Measurements from ENCODE around the gene CHADL. TPM values are rescaled to one million over a fixed set of nuclear protein-coding genes. Genes with fewer than 3 reads are reported as not detected.

The CHADL gene
- polyA plus RNA-seq, 3 donors = 1.8 to 3.4 (median 2.9) TPM

DNA sequence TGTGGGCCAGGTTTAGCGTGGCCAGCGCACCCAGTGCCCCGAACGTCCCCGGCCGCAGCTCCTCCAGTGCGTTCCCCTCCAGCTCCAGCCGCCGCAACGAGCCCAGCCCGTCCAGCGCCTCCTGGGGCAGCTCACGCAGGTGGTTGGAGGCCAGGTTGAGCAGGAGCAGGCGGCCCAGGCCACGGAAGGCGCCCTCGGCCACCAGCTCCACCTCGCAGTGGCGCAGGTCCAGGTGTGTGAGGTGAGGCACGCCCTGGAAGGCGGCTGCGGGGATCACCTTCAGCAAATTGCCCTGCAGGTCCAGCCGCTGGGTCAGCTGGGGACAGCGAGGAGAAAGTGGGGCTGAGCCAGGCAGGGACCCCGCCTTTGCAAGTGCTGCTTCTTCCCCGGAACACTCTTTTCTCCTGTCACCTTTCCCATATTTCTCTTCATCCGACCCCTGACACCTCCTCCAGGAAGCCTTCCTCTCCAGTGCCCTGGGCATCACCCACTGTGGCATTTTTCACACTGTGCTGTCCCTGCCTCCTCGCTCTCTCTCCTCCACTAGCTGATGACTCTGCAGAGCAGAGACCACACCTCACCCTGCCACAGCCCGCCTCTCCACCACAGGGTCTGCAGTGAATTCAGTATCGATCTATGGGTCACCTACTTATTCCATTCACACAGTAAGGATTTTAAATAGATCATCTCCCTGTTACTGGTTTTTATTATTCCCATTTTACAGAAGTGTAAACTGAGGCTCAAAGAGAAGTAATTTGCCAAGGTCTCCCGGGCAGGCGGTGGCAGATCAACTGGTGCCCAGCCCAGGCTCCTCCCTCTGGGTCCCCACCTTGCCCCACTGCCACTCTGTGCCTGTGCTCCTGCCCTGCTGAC, 1.9 kb downstream of the CHADL start:
- WGBS, 3 donors = 90 to 96% (median 93%) methylated on average over 27 to 32 of the region's 32 CpGs
- H3K27ac ChIP-seq (ENCODE audit: low read depth, low read length) = no peak overlapping the region

DNA sequence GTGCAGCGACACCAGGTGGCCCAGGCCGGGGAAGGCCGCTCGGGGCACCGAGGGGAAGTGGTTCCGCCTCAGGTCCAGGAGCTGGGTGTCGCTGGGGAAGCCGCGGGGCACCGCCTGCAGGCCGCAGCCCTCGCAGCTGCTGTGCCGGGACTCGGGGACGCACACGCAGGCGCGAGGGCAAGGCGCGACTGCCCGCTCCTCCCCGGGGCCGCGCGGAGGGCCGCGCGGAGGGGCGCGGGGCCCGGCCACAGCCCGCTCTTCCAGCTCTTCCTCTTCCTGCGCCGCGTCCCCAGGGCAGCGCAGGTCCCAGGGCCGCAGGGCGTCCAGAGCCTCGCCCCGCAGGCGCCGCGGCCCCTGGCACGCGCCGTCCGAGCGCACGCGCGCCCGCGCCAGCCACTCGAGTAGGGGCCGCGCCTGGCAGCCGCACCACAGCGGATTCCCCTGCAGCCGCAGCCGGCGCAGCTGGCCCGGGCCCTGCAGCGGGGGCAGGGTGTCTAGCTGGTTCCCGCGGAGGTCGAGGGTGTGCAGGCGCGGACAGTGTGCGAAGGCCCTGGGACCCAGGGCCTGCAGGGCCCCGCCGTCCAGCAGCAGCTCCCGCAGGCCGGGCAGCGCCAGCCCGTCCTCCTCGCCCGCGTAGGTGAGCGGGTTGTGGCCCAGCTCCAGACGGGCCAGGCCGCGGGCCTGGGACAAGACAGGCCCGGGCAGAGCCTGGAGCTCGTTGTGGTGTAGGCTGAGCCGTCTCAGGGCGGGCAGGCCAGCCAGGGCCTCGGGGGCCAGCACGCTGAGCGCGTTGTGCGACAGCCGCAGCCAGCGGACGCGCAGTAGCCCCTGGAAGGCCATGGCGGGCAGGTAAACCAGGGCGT, 2.8 kb downstream of the CHADL start:
- 17 to 25% (median 22%) methylated on average over 68 to 96 of the region's 97 CpGs for WGBS, 3 donors
- no peak overlapping the region for H3K27ac ChIP-seq (ENCODE audit: low read depth, low read length)

DNA sequence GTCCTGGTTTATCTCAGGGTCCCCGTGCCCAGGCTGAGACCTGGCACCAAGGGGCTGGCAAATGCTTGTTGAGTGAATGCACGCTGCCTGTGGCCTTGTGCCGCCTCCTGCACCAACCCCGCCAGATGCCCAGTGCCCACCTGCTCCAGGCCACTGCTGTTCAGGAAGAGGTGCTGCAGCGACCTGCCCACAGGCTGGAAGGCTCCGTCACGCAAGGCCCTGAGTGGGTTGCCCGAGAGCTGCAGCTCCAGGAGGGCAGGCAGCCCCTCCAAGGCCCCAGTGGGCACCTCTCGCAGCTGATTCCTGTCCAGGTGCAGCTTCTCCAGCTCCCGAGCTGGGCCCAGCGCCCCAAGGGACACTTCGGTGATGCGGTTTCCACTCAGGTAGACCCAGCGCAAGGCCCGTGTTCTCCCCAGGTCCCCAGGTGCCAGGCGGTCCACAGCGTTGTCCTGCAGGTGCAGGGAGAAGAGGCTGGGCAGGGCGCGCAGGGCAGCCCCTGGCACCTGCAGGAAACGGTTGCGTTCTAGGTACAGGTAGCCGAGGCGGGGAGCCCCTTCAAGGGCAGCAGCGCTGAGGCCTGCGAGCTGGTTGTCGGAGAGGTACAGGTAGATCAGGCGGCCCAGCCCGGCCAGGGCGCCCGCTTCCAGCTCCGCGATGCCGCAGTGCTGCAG, 3.6 kb downstream of the CHADL start:
- 45 to 58% (median 57%) methylated on average over 33 of the region's 33 CpGs for WGBS, 3 donors
- H3K27ac ChIP-seq (ENCODE audit: low read depth, low read length) = no peak overlapping the region

DNA sequence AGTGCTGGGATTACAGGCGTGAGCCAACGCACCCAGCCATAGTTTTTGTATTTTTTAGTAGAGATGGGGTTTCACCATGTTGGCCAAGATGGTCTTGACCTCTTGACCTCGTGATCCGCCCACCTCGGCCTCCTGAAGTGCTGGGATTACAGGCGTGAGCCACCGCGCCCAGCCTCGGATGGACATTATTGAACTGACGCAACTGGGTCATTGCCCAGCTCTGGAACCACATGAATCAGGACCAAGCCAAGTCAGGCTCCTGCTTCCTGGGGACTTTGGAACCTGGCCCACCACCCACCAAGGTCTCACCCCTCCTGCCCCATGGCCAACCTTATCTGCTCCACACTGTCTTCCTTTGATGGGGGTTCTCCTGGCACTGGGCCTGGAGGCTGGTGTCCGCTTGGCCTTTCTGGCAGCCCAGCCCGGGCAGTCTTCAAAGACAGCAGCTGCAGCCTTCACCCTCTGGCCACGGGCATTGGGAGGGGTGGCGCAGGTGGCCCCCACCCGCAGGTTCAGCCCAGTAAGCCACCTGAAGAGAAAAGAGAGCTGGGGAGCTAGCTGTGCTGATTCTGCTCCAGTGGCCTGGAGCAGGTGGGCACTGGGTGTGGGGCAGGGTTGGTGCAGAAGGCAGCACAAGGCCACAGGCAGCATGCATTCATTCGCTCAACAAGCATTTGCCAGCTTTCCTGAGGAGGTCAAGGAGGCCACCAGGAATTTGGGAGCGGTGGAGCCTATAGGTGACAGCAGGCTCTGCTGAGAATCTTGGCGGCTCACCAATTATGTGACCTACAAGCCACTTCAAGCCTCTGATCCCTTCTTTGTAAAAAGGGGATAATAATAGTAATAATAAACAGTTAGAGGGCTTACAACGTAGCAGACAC, 5.7 kb downstream of the CHADL start:
- H3K27ac ChIP-seq (ENCODE audit: low read depth, low read length) = no peak overlapping the region
- WGBS, 3 donors = 77 to 85% (median 83%) methylated on average over 19 of the region's 19 CpGs

DNA sequence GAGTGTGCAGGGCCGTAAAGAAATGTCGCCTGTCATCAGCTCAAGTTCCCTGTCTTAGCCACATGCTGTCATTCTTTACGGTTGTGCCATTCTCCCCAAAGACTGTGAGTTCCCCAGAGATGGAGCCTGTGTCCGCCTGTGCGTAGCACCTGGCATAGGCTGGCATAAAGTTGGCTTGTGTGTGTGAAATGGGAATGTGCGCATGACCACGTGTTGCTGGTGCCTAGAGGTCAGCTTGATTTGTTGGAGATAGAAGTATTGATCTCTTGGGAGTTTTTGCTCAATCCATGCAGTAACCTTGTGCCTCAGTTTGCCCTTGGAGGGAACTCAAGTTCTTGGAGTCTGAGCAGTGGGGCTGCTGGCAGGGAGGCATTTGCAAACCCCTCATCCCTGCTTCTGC, 9.4 kb downstream of the CHADL start:
- H3K27ac ChIP-seq (ENCODE audit: low read depth, low read length) = no peak overlapping the region
- 78 to 84% (median 79%) methylated on average over 7 of the region's 7 CpGs for WGBS, 3 donors

DNA sequence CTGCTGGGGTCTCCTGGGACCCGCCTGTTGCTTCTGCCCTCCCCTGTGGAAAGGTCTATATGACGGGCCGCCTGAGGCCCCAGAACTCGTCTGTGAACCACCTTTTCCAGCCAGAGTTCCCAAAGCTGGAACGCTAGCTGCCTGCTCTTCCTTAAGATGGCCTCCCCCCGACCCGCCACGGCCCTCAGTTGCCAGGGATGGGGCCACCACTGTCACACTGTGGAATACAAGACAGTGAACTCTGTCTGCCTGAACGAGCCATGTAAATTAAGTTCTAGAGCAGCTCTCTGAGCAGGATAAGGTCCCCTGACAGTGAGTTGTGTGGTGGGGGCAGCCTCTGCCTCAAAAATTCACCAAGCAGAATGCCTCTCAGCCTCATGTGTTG, 10.3 kb downstream of the CHADL start:
- 83 to 92% (median 87%) methylated on average over 9 of the region's 9 CpGs for WGBS, 3 donors
- H3K27ac ChIP-seq (ENCODE audit: low read depth, low read length) = no peak overlapping the region

DNA sequence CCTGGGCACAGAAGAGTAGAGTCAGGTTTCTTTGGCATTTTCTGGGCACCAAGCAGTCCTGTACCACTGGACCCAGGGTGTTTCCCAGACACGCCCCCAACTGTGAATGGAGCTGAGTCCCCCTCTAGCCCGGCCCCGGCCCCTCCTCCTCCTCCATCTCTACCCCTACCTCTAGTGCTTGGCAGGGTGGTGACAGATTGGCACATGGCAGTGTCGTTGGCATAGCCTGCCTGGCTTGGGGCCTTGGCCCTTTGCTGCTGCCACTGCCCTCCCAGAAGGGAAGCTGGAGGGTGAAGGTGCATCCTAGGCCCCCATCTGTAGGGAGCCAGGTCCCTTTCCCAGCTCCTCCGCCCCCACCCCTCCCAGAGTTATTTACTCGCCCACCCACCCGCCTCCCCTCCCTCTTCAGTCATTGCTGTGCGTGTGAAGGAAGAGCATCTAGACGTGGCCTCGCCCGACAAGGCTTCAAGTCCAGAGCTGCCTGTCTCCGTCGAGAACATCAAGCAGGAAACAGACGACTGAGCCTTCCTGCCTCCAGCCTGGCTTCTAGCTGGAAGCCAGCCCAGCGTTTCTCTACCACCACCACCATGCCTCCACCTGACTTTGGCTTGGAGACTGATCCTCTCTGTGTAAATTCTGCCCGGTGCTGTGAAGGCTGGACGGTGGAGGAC, 10.9 kb downstream of the CHADL start:
- no peak overlapping the region for H3K27ac ChIP-seq (ENCODE audit: low read depth, low read length)
- WGBS, 3 donors = 51 to 76% (median 55%) methylated on average over 16 to 17 of the region's 17 CpGs

DNA sequence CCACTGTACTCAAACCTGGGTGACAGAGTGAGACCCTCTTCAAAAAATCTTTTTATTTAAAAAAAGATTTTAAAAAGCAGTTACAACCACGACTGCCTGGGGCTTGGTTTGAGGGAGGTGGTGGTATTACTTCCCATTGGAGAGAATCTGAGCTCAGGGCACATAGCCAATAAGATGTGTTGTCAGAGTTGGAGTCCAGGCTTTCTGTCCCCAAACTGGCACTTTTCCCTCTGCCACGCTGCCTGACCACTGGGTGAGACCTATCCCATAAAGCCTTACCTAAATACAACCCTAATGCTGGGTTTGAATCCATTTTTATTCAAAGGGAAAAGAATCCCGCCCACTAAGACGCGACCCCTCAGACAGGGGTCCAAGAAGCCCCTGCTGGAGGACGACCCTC, 11.5 kb downstream of the CHADL start:
- no peak overlapping the region for H3K27ac ChIP-seq (ENCODE audit: low read depth, low read length)
- WGBS, 3 donors = 86 to 91% (median 89%) methylated on average over 6 of the region's 6 CpGs

DNA sequence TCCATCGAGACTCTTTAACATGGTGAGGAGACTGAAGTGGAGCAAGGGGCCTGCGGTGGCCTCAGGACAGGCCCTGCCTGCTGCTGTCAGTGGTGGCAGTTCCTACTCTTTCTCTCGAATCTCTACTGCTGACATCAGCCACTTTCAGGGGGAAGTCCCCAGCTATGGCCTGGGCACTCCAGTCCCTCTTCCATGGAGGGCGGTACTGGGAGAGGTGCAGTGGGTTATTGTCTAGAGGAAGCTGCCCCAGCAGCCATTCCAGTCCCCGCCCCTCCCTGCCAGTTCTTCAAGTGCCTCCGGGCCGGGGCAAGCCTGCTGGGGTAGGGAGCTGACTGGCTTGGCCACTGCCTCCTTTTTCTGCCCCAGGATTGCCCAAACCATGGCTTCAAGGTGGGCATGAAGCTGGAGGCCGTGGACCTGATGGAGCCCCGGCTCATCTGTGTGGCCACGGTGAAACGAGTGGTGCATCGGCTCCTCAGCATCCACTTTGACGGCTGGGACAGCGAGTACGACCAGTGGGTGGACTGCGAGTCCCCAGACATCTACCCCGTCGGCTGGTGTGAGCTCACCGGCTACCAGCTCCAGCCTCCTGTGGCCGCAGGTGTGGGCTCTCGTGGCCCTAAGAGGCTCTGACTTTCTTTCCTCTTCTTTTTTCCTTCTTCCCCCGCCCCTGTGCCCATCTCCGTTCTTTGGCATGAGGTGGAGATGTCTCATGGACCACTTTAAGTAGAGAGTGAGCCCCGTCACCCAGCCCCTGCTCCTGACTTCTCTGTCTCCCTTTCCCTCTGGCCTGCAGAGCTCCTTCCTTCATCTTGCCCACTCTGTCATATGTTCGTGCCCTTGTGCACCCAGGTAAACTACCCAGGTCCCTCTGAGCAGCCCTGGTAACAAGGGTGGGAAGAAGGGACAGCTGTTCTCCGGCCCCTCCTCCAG, 13.7 kb downstream of the CHADL start:
- 90 to 93% (median 91%) methylated on average over 26 of the region's 26 CpGs for WGBS, 3 donors
- no peak overlapping the region for H3K27ac ChIP-seq (ENCODE audit: low read depth, low read length)

DNA sequence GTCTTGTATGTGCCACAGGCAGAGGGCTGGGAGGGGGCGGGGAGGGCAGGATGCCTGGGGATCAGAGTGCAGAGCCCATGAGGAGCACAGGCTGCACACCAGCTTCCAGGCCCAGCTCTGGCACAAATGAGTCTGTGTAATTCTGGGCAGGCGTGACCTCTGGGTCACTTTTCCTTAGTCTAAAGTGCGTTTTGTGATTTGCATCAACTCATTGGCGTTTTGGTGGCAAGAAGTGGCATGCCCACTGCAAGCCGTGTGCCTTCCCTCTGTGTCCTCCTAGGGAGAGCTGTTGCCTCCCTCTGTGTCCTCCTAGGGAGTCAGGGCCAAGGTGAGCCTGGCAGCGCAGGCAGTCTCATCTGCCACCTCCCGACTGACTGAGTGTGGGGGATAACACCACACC, 17.2 kb downstream of the CHADL start:
- no peak overlapping the region for H3K27ac ChIP-seq (ENCODE audit: low read depth, low read length)
- WGBS, 3 donors = 81 to 94% (median 89%) methylated on average over 7 of the region's 7 CpGs

DNA sequence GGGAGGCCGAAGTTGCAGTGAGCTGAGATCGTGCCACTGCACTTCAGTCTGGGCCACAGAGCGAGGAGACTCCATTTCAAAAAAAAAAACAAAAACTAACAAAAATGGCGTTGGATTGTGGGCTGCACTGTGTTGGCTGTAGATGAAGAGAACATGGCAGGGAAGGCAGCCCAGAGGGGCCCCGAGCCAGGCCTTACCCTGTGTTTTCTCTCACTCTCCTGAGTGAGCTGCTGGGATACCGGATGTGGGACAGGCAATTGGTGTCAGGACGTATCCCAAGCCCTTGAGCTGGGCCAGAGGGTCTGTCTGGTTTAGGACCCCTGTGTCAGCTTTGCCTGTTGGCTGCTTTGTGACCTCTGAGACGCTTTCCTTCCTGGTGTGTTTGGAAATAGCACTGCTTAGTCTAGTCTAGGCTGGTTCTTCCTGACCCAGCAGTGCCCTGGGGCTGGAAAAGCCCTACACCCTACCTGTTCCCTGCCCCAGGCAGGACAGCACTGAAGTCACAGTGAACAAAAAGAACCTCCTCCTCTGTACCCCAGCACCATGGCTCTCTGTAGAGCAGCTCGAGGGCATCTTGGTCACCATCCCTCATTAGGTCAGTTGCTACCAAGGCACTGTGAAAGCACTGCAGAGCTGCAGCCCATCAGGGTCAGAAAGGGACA, 17.8 kb downstream of the CHADL start:
- no peak overlapping the region for H3K27ac ChIP-seq (ENCODE audit: low read depth, low read length)
- WGBS, 3 donors = 91 to 96% (median 92%) methylated on average over 9 of the region's 9 CpGs

DNA sequence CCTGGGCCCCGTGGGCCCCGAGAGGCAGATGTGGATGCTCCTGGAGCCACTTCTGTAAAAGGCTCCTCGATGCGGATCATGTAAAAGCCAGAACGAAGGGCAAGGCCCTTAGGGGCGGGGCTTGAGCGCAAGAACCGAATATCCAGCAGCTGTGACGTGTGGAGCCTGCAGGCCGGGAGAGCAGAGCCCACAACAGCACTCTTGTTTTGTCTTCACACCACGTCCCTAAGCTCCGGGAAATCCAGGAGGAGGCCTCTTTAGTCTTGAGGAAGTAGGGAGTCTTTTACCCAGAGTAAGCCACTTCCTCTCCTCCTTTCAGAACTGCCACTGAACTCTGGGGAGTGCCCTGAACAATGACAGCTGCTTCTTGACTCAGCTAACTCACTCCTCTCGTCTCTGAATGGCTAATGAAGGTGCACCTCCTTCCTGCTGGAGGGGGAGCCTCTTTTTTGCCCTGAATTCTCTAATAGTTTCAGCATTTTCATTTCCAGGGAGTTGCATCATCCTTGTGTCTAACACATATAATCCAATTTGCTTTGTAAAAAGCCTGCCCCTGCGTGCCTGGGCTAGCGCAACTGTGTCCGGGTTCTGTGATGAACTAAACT, 23.1 kb downstream of the CHADL start:
- no peak overlapping the region for H3K27ac ChIP-seq (ENCODE audit: low read depth, low read length)
- 10 to 72% (median 14%) methylated on average over 16 of the region's 16 CpGs for WGBS, 3 donors

DNA sequence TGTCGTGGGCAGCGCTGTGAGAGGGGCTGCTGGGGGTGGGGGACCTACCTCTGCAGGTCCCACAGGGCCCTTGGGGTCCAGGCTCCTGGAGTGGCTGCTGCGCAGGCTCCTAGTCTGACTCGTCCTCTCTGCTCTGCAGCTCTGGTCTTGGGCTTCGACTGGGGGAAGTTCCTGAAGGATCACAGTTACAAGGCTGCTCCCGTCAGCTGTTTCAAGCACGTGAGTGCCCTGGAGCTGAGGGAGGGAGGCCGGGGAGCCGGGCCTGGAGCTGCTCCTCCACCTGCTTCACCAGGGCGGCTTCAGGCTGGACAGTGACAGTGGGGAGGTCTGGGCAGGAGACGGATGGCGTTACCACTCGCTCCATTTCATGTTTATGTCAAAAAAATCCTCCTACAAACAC, 23.7 kb downstream of the CHADL start:
- 68 to 82% (median 71%) methylated on average over 13 of the region's 13 CpGs for whole genome bisulfite sequencing, 3 donors
- no peak overlapping the region for H3K27ac ChIP-seq (ENCODE audit: low read depth, low read length)

DNA sequence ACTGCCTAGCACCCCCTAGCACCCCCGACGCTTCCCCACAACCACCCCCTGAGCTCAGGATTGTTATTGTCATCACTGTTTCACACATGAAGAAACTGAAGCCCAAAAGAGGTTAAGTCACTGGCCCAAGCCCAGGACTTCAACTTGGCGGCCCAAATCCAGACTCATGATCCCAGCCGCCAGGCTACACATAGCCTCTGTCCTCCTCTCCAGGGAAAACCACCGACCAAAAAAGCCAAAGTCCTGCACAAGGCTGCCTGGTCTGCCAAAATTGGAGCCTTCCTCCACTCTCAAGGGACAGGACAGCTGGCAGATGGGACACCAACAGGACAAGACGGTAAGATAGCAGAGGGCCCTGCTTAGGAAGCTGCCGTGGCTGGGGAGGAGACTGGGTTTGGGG, 24.8 kb downstream of the CHADL start:
- no peak overlapping the region for H3K27ac ChIP-seq (ENCODE audit: low read depth, low read length)
- 76 to 96% (median 85%) methylated on average over 7 of the region's 7 CpGs for WGBS, 3 donors

DNA sequence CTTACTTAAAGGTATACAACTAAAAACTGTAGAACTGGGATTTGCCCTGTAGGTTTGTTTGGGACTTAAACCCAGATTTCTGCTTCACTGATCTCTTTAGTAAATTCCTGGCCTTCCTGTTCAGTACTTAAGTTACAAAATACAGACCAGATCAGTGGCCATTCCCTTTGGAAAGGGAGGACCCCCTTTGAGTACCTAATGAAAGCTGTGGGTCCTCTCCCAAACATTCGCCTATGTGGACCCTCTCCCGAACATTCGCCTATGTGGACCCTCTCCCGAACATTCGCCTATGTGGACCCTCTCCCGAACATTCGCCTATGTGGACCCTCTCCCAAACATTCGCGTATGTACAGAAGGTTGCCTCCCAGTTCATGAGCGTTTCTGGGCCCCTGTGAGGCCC, 25.3 kb downstream of the CHADL start:
- H3K27ac ChIP-seq (ENCODE audit: low read depth, low read length) = no peak overlapping the region
- 97 to 98% (median 98%) methylated on average over 10 of the region's 10 CpGs for WGBS, 3 donors

DNA sequence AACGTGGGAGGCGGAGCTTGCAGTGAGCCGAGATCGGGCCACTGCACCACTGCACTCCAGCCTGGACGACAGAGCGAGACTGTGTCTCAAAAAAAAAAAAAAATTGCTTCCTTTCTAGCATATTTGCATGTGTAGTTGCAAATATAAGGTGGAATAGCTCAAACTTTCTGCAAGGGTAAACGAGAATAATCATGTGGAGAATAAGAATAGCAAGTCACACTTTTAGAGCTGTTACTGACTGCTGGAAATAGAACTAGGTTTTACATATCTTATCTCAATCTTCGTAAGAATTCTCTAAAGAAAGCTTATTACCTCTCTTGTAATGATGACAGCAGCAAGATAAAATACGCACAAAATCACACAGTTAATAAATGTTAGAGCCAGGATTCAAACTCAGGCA, 34.0 kb downstream of the CHADL start:
- no peak overlapping the region for H3K27ac ChIP-seq (ENCODE audit: low read depth, low read length)
- 87 to 93% (median 93%) methylated on average over 9 of the region's 9 CpGs for WGBS, 3 donors
